H9 (cell line): Measurements from ENCODE around the gene CDK5R2. TPM values are rescaled to one million over a fixed set of nuclear protein-coding genes. Genes with fewer than 3 reads are reported as not detected.

Source experiments
- DNase-seq: peaks from one replicate; pipeline ENCODE4 v3.0.0-alpha.2; 2017
- H2AFZ ChIP-seq: one replicate; pipeline ENCODE4 v1.6.1; 2013; ENCODE audit warnings: mild to moderate bottlenecking, low read length, control low read depth, moderate library complexity
- H2AK5ac ChIP-seq: 2 replicates; pipeline ENCODE4 v1.6.1; 2013; ENCODE audit warnings: low read length, control low read depth, mixed read lengths; ENCODE audit not compliant: insufficient read length
- H2BK120ac ChIP-seq: one replicate; pipeline ENCODE4 v1.6.1; 2013; ENCODE audit warnings: low read depth, mild to moderate bottlenecking, low read length, control low read depth, inconsistent platforms; ENCODE audit not compliant: poor library complexity, severe bottlenecking
- H2BK12ac ChIP-seq: 2 replicates; pipeline ENCODE4 v1.6.1; 2013; ENCODE audit warnings: low read length, control low read depth, mixed read lengths, low read depth; ENCODE audit not compliant: insufficient read length
- H2BK15ac ChIP-seq: 2 replicates; pipeline ENCODE4 v1.6.1; 2013; ENCODE audit warnings: low read depth, low read length, control low read depth
- H2BK20ac ChIP-seq: one replicate; pipeline ENCODE4 v1.6.1; 2013; ENCODE audit warnings: low read depth, mild to moderate bottlenecking, low read length, control low read depth, inconsistent platforms; ENCODE audit not compliant: poor library complexity, severe bottlenecking
- H2BK5ac ChIP-seq: 2 replicates; pipeline ENCODE4 v1.6.1; 2013; ENCODE audit warnings: low read length, control low read depth, mixed read lengths; ENCODE audit not compliant: insufficient read length
- H3K14ac ChIP-seq: 2 replicates; pipeline ENCODE4 v1.6.1; 2013; ENCODE audit warnings: low read length, control low read depth; ENCODE audit not compliant: insufficient read depth
- H3K18ac ChIP-seq: 2 replicates; pipeline ENCODE4 v1.6.1; 2013; ENCODE audit warnings: low read depth, mild to moderate bottlenecking, mixed read lengths, low read length, control low read depth; ENCODE audit not compliant: insufficient read length
- H3K23ac ChIP-seq: 2 replicates; pipeline ENCODE4 v1.6.1; 2013; ENCODE audit warnings: low read length, control low read depth, mixed read lengths, low read depth; ENCODE audit not compliant: insufficient read length
- H3K23me2 ChIP-seq: 2 replicates; pipeline ENCODE4 v1.6.1; 2013; ENCODE audit warnings: low read depth, mild to moderate bottlenecking, mixed read lengths, low read length, control low read depth; ENCODE audit not compliant: insufficient read length, poor library complexity, severe bottlenecking
- H3K27ac ChIP-seq: 2 replicates; pipeline ENCODE4 v1.5.1; 2013; ENCODE audit warnings: low read length, control low read depth, mixed read lengths, low read depth; ENCODE audit not compliant: insufficient read length
- H3K27me3 ChIP-seq: 2 replicates; pipeline ENCODE4 v1.6.1; 2013; ENCODE audit warnings: low read length, control low read depth, inconsistent platforms; ENCODE audit not compliant: insufficient read depth
- H3K4ac ChIP-seq: 2 replicates; pipeline ENCODE4 v1.6.1; 2013; ENCODE audit warnings: low read depth, mild to moderate bottlenecking, control low read depth, inconsistent platforms, low read length, moderate library complexity
- H3K4me1 ChIP-seq: 2 replicates; pipeline ENCODE4 v1.6.1; 2013; ENCODE audit warnings: low read length, control low read depth, inconsistent platforms; ENCODE audit not compliant: insufficient read depth
- H3K4me2 ChIP-seq: 2 replicates; pipeline ENCODE4 v1.6.1; 2013; ENCODE audit warnings: low read length, control low read depth, mixed read lengths; ENCODE audit not compliant: insufficient read length, insufficient read depth
- H3K56ac ChIP-seq: 2 replicates; pipeline ENCODE4 v1.6.1; 2013; ENCODE audit warnings: low read depth, mild to moderate bottlenecking, mixed read lengths, low read length, control low read depth; ENCODE audit not compliant: insufficient read length
- H3K79me1 ChIP-seq: 2 replicates; pipeline ENCODE4 v1.6.1; 2013; ENCODE audit warnings: low read depth, mild to moderate bottlenecking, moderate library complexity, low read length, control low read depth, inconsistent platforms; ENCODE audit not compliant: insufficient read depth, poor library complexity, severe bottlenecking
- H3K79me2 ChIP-seq: 2 replicates; pipeline ENCODE4 v1.6.1; 2013; ENCODE audit warnings: low read length, control low read depth, inconsistent platforms; ENCODE audit not compliant: insufficient read depth
- H3K9ac ChIP-seq: 2 replicates; pipeline ENCODE4 v1.6.1; 2013; ENCODE audit warnings: low read length, control low read depth, mixed read lengths; ENCODE audit not compliant: insufficient read length; ENCODE audit errors: extremely low read depth
- H3K9me3 ChIP-seq: one replicate; pipeline ENCODE4 v1.6.1; 2013; ENCODE audit warnings: low read depth, low read length, inconsistent platforms; ENCODE audit not compliant: control insufficient read depth
- H3T11ph ChIP-seq: one replicate; pipeline ENCODE4 v1.6.1; 2013; ENCODE audit warnings: mild to moderate bottlenecking, low read length, control low read depth, inconsistent platforms
- H4K20me1 ChIP-seq: one replicate; pipeline ENCODE4 v1.6.1; 2013; ENCODE audit not compliant: control insufficient read depth, insufficient read length, insufficient read depth
- H4K5ac ChIP-seq: 2 replicates; pipeline ENCODE4 v1.6.1; 2013; ENCODE audit warnings: low read depth, mild to moderate bottlenecking, mixed read lengths, low read length, control low read depth; ENCODE audit not compliant: insufficient read length
- H4K8ac ChIP-seq: replicated peaks from 2 replicates; pipeline ENCODE4 v1.6.1; 2013; ENCODE audit warnings: low read length, control low read depth, mixed read lengths, low read depth; ENCODE audit not compliant: insufficient read length
- H4K91ac ChIP-seq: 2 replicates; pipeline ENCODE4 v1.6.1; 2013; ENCODE audit warnings: low read depth, mild to moderate bottlenecking, moderate library complexity, mixed read lengths, low read length, control low read depth; ENCODE audit not compliant: insufficient read length
- H3K27ac Mint-ChIP-seq, 3 experiments: 2 replicates in 2 of 3; 3 replicates in 1 of 3; pipeline ENCODE4 v1.8.0; 2020 to 2021; ENCODE audit warnings: mixed read lengths in 3 of 3, mild to moderate bottlenecking in 1 of 3, moderate library complexity in 1 of 3
- H3K27me3 Mint-ChIP-seq: 2 replicates; pipeline ENCODE4 v1.8.0; 2021; ENCODE audit warnings: low read depth, mild to moderate bottlenecking, moderate library complexity, mixed read lengths
- H3K36me3 Mint-ChIP-seq, 3 experiments: 2 replicates in 2 of 3; 3 replicates in 1 of 3; pipeline ENCODE4 v1.8.0; 2020 to 2021; ENCODE audit warnings: low read depth in 3 of 3, mixed read lengths in 3 of 3; ENCODE audit not compliant: insufficient read depth in 1 of 3
- H3K4me1 Mint-ChIP-seq, 2 experiments: 2 replicates each; pipeline ENCODE4 v1.8.0; 2020; ENCODE audit warnings: mixed read lengths in 2 of 2
- H3K4me3 Mint-ChIP-seq, 2 experiments: 2 replicates in 1 of 2; 3 replicates in 1 of 2; pipeline ENCODE4 v1.8.0; 2020 to 2021; ENCODE audit warnings: mild to moderate bottlenecking in 2 of 2, mixed read lengths in 2 of 2, moderate library complexity in 1 of 2
- H3K9me3 Mint-ChIP-seq, 2 experiments: 2 replicates in 1 of 2; 3 replicates in 1 of 2; pipeline ENCODE4 v1.8.0; 2020; ENCODE audit warnings: mild to moderate bottlenecking in 2 of 2, mixed read lengths in 2 of 2, moderate library complexity in 1 of 2
- WGBS: extraction: QIAGEN DNeasy Blood & Tissue Kit; methylation state at CpG from one replicate; pipeline ENCODE4 v1.1.7; 2013; ENCODE audit warnings: missing lambda C conversion rate, low lambda C conversion rate, mixed read lengths; ENCODE audit not compliant: insufficient read length; ENCODE audit errors: extremely low coverage; 5-methylcytosine and 5-hydroxymethylcytosine counted together
- total RNA-seq: library from RNA; stranded (reverse); gene quantifications from 2 replicates; pipeline ENCODE4 v1.2.1, GENCODE V29; 2021
- TF ChIP-seq, protein P1 (sequence below): fragments of 200-600 bp; sonication (generic); conservative IDR thresholded peaks from 3 replicates; pipeline ENCODE4 v1.8.0; 2021; ENCODE audit warnings: antibody characterized with exemption, mild to moderate bottlenecking

CDK5R2 gene
- total RNA-seq, 1 experiment from 2014 or later, result 0.26 TPM

DNA sequence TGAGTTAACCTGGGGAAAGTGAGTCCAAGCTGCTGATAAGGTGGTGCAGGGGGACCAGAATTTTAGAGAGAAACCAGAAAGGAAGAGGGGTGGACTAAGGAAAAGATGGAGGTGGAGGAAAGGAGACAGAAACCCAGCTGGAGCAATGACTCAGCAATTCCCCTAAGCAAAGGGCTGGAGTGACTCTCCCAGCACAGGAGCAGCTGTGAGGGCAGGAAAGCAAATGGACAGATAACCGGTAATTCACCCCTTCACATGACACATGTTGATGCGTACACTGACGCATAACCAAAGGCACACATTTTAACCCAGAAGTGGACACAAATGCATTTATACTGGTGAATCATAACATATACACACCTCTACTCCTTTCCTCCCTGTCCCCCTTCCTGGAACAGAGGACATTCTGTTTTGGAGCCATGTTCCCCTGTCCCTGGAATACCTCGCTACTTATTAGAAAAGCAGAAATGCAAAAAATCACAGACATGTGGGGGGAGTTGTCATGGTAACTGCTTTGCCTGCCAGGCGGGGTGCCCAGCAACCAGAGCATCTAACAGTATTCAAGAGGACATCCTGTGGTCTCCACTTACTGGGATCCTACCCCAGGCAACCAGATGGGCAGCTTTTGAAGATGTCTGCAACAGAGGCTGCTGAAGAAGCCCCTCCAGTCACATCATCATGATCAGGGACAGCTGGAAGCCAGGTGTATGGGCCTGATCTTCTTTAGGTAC, 4.7 kb downstream of the CDK5R2 start:
- no peak for DNase-seq

More for the DNA sequence above, 4.7 kb downstream of the CDK5R2 start:
- WGBS, result no CpG with 5 or more reads among the region's 5 CpGs
- Histone ChIP-seq H3K79me2 (no peaks in the 10 kb centered on the region), H2BK12ac (no peak overlapping the region), H3K23ac (no peak overlapping the region), H2BK5ac (no peak overlapping the region), H3K9me3 (no peaks in the 10 kb centered on the region), H4K20me1 (no peaks in the 10 kb centered on the region), H4K8ac (no peak overlapping the region), H3K14ac (no peak overlapping the region), H3K4ac (no peak overlapping the region), H2BK120ac (no peak overlapping the region), H2BK20ac (no peak overlapping the region), H3K27me3 (peaks cover 20% of the 10 kb centered on the region), H3K23me2 (peaks cover 12% of the 10 kb centered on the region), H2AK5ac (no peak overlapping the region), H3T11ph (no peak overlapping the region), H4K5ac (no peak overlapping the region), H3K56ac (no peak overlapping the region), H4K91ac (no peak overlapping the region), H3K4me2 (peak overlapping the region; percentile 49), H2AFZ (no peak overlapping the region), H3K9ac (no peak overlapping the region), H3K27ac (no peak overlapping the region), H3K4me1 (peaks cover 4% of the 10 kb centered on the region; the same call in 1 of the 2 replicates), H2BK15ac (no peak overlapping the region), H3K79me1 (no peaks in the 10 kb centered on the region), H3K18ac (peak overlapping the region; percentile 29)
- Mint-ChIP-seq H3K27me3 (peaks cover 64% of the 10 kb centered on the region), H3K36me3 (no peaks in the 10 kb centered on the region; a peak in 3 of 7 replicates), H3K4me1 (peaks cover 21 to 29% of the 10 kb centered on the region in 2 experiments), H3K27ac (peak overlapping the region in 2 of 3 experiments; percentile 22 to 96; a peak in 2 of 7 replicates), H3K9me3 (peaks cover 0 to 2% of the 10 kb centered on the region in 2 experiments; a peak in 2 of 5 replicates), H3K4me3 (peak overlapping the region; percentile 78 to 84; a peak in 3 of 5 replicates)
- TF ChIP-seq, protein P1, sequence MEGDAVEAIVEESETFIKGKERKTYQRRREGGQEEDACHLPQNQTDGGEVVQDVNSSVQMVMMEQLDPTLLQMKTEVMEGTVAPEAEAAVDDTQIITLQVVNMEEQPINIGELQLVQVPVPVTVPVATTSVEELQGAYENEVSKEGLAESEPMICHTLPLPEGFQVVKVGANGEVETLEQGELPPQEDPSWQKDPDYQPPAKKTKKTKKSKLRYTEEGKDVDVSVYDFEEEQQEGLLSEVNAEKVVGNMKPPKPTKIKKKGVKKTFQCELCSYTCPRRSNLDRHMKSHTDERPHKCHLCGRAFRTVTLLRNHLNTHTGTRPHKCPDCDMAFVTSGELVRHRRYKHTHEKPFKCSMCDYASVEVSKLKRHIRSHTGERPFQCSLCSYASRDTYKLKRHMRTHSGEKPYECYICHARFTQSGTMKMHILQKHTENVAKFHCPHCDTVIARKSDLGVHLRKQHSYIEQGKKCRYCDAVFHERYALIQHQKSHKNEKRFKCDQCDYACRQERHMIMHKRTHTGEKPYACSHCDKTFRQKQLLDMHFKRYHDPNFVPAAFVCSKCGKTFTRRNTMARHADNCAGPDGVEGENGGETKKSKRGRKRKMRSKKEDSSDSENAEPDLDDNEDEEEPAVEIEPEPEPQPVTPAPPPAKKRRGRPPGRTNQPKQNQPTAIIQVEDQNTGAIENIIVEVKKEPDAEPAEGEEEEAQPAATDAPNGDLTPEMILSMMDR, result no peak
